NCI-H82 (cell line): ENCODE data around the gene C16orf54.
"Not testable (repeated sequence)": the region's sequence is repeated elsewhere in the genome, so short reads cannot be mapped to it uniquely, and the experiment has no call there.

Source experiments
- DNase-seq: peaks from one replicate; lab custom pipeline; 2025; lab: John Stamatoyannopoulos, UW

Gene C16orf54

GRCh38 chr16:29707160-29707559 lies 38.6 kb downstream of the C16orf54 start:
- not testable (repeated sequence) for DNase-seq

- no peak for DNase-seq
These were observed 40.8 kb downstream of the C16orf54 start for GRCh38 chr16:29705030-29705429.

- peak; percentile 10 for DNase-seq
These were observed 43.5 kb downstream of the C16orf54 start for GRCh38 chr16:29702269-29702668.

- DNase-seq: peak; percentile 23
These were observed 44.6 kb downstream of the C16orf54 start for GRCh38 chr16:29701214-29701555.

- peak; percentile 92 for DNase-seq
These were observed 45.4 kb downstream of the C16orf54 start for GRCh38 chr16:29700253-29700987.

- DNase-seq: no peak
These were observed 46.2 kb downstream of the C16orf54 start for GRCh38 chr16:29699324-29700219.

- no peak for DNase-seq
These were observed 47.1 kb downstream of the C16orf54 start for GRCh38 chr16:29698484-29699323.

GRCh38 chr16:29698042-29698441 lies 47.7 kb downstream of the C16orf54 start:
- DNase-seq: no peak

GRCh38 chr16:29697391-29697790 lies 48.4 kb downstream of the C16orf54 start:
- DNase-seq: no peak

GRCh38 chr16:29696881-29697331 lies 48.9 kb downstream of the C16orf54 start:
- no peak for DNase-seq

- not testable (repeated sequence) for DNase-seq
These were observed 50.1 kb downstream of the C16orf54 start for GRCh38 chr16:29695675-29696074.

GRCh38 chr16:29694384-29695195 lies 51.2 kb downstream of the C16orf54 start:
- no peak for DNase-seq

GRCh38 chr16:29692606-29693005 lies 53.2 kb downstream of the C16orf54 start:
- not testable (repeated sequence) for DNase-seq
